H1 (cell line): Measurements from ENCODE around the gene SLC2A4RG. TPM values are rescaled to one million over a fixed set of nuclear protein-coding genes. Genes with fewer than 3 reads are reported as not detected.

ENCODE experiments used
- RBBP5 ChIP-seq: IDR thresholded peaks from 2 replicates; pipeline ENCODE4 v1.7.1; 2012; ENCODE audit warnings: low read depth, mild to moderate bottlenecking, inconsistent platforms, low read length, moderate library complexity, borderline replicate concordance
- polyA plus RNA-seq, 7 experiments: library from polyadenylated mRNA; depleted of rRNA in 3 of 7; stranded (reverse) in 5 of 7; unstranded in 2 of 7; fragments of >200 nt in 5 of 7; fragments of 200-250 nt in 2 of 7; gene quantifications; 1 replicate in 5 of 7; 2 replicates in 1 of 7; 4 replicates in 1 of 7; pipeline versions ENCODE4 v1.2.1 to v1.2.3, GENCODE V29; 2011 to 2013; ENCODE audit warnings: missing spikeins in 2 of 7, mixed read lengths in 2 of 7
- total RNA-seq: library from RNA; stranded (reverse); fragmentation: NEBNext Ultra II Directional; extraction: Animal tissue kit (Norgen Biotek cat#: 25700); gene quantifications from 2 replicates; pipeline ENCODE4 v1.2.1, GENCODE V29; 2021

Gene SLC2A4RG
- total and polyA plus RNA-seq, 2 of the 8 experiments (the other 6 are each of a cell fraction or from before 2014, with no cell fraction given) = 15.9 to 29.1 TPM

GRCh38 chr20:63694584-63695423 is 44.8 kb upstream of the SLC2A4RG start (continued):
- no peak for TF ChIP-seq RBBP5
